Right lobe of liver (tissue), 4 donors: ENCODE data around the gene RAB30.

Source experiments
- POLR2A ChIP-seq: fragments of 450-650 bp; IDR thresholded peaks from one replicate; pipeline ENCODE4 v1.6.1; 2017; ENCODE audit warnings: antibody characterized with exemption, mild to moderate bottlenecking
- TF ChIP-seq, protein P1 (sequence below), 4 donors: fragments of 200-600 bp in 3 of 4; fragments of 450-650 bp in 1 of 4; IDR thresholded peaks; one replicate each; pipeline versions ENCODE4 v1.5.1 to v1.8.0; 2016 to 2022; ENCODE audit warnings: antibody characterized with exemption in 4 of 4, mild to moderate bottlenecking in 2 of 4
- donor health status: DM: no; HTN: no; CAD: no.
- donor health status: DM: no; HTN: no; CAD: no.
- donor health status: DM: no; HTN: yes; CAD: no.

DNA sequence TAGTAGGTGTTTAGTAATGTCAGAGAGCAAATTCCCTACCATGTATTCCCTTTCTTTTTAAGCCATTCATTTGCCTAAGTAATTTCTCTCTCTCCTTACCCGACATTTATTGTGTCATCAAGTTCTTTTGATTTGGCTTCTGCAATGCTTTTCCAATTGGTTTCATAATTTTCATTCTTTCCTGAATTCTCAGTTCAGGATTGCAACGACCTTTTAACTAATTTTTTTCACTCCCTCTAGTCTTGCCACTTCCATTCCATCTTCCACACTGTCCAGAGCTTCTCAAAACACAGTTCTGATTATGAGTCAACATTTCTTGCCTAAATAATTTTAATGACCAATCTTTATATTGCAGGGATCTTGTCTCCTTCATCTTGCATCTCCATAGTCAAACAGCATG is 41.2 kb upstream of the RAB30 start:
- TF ChIP-seq, protein P1, sequence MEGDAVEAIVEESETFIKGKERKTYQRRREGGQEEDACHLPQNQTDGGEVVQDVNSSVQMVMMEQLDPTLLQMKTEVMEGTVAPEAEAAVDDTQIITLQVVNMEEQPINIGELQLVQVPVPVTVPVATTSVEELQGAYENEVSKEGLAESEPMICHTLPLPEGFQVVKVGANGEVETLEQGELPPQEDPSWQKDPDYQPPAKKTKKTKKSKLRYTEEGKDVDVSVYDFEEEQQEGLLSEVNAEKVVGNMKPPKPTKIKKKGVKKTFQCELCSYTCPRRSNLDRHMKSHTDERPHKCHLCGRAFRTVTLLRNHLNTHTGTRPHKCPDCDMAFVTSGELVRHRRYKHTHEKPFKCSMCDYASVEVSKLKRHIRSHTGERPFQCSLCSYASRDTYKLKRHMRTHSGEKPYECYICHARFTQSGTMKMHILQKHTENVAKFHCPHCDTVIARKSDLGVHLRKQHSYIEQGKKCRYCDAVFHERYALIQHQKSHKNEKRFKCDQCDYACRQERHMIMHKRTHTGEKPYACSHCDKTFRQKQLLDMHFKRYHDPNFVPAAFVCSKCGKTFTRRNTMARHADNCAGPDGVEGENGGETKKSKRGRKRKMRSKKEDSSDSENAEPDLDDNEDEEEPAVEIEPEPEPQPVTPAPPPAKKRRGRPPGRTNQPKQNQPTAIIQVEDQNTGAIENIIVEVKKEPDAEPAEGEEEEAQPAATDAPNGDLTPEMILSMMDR (IDR thresholded peaks at IDR 0.05), result no peak
- no peak for TF ChIP-seq POLR2A
